PFSK-1 (cell line): ENCODE results near the gene PDZD7.

Experiments used
- POLR2AphosphoS5 ChIP-seq: IDR thresholded peaks from 2 replicates; pipeline ENCODE4 v1.6.1; 2012; ENCODE audit warnings: low read depth, mild to moderate bottlenecking, control low read depth, low read length, moderate library complexity
- SIN3A ChIP-seq: IDR thresholded peaks from 2 replicates; pipeline ENCODE4 v1.6.1; 2012; ENCODE audit warnings: mild to moderate bottlenecking, low read length, moderate library complexity, borderline replicate concordance; ENCODE audit not compliant: insufficient read depth
- TAF1 ChIP-seq: IDR thresholded peaks from 2 replicates; pipeline ENCODE4 v1.6.1; 2012; ENCODE audit warnings: low read length, control low read depth, borderline replicate concordance; ENCODE audit not compliant: insufficient read depth

- TF ChIP-seq POLR2AphosphoS5 (no peak), TAF1 (no peak), SIN3A (no peak)
Observed at GRCh38 chr10:100983868-100984671, 46.9 kb downstream of the PDZD7 start.
